Measurements from ENCODE around the gene PIGP. TPM values are rescaled to one million over a fixed set of nuclear protein-coding genes. Genes with fewer than 3 reads are reported as not detected.

PIGP gene
- total and polyA plus RNA-seq, 9 of the 15 experiments (the other 6 are each of a cell fraction or from before 2014, with no cell fraction given) = 18.3 to 122 (median 35.6) TPM

- TF ChIP-seq THAP12 (CRISPR knock-in tag; IDR thresholded peaks at IDR 0.05) (no peak), CCNT2 (IDR thresholded peaks at IDR 0.05; ENCODE audit: borderline replicate concordance, extremely low read depth, insufficient read length, low read depth, low read length) (no peak), ZNF318 (IDR thresholded peaks at IDR 0.05; ENCODE audit: borderline replicate concordance in 1 of 2, low read depth in 1 of 2) (no peak), DPF2 (IDR thresholded peaks at IDR 0.05) (no peak), ZBTB9 (CRISPR knock-in tag; IDR thresholded peaks at IDR 0.05) (no peak), ZBTB5 (IDR thresholded peaks at IDR 0.05) (no peak), BHLHE40 (IDR thresholded peaks at IDR 0.05; ENCODE audit: low read length) (peak; percentile 67), RFX5 (IDR thresholded peaks at IDR 0.05; ENCODE audit: low read depth, low read length) (no peak), ATF2 (CRISPR knock-in tag; IDR thresholded peaks at IDR 0.05) (no peak), CBX2 (IDR thresholded peaks at IDR 0.05; ENCODE audit: insufficient read depth, low read length, poor library complexity, severe bottlenecking) (no peak)
Observed at GRCh38 chr21:37073417-37074196, 736 bp upstream of the PIGP start (continued).

Measured in K562 (cell line).